Lung microvascular endothelial cell (primary cell): ENCODE data around the gene C2CD4D. TPM values are rescaled to one million over a fixed set of nuclear protein-coding genes. Genes with fewer than 3 reads are reported as not detected.
"Not testable (repeated sequence)": the region's sequence is repeated elsewhere in the genome, so short reads cannot be mapped to it uniquely, and the experiment has no call there.

Source experiments
- DNase-seq, 2 donors: peaks; one replicate each; pipeline versions ENCODE4 v3.0.0 to v3.0.0-alpha.2; 2010; ENCODE audit warnings: low read depth in 2 of 2
- total RNA-seq: library from RNA; depleted of rRNA; stranded (reverse); fragments of >200 nt; gene quantifications from 2 replicates; pipeline ENCODE4 v1.2.1, GENCODE V29; 2014

C2CD4D gene
- total RNA-seq, 1 donor from 2014 or later, result 0.20 TPM

GRCh38 chr1:151858886-151859665 lies 19.5 kb upstream of the C2CD4D start:
- DNase-seq, result no peak

- no peak for DNase-seq
Measured at GRCh38 chr1:151858030-151858746, 18.6 kb upstream of the C2CD4D start.

GRCh38 chr1:151855933-151856332 lies 16.3 kb upstream of the C2CD4D start:
- DNase-seq, result no peak

GRCh38 chr1:151855516-151855915 lies 15.9 kb upstream of the C2CD4D start:
- not testable (repeated sequence) for DNase-seq

- DNase-seq, result no peak
Measured at GRCh38 chr1:151854658-151855057, 15.0 kb upstream of the C2CD4D start.

GRCh38 chr1:151853411-151853943 lies 13.9 kb upstream of the C2CD4D start, which contains the start of gene THEM5:
THEM5 (minus strand) TSS chr1:151853712; CDS start chr1:151853565, 147 bp downstream.
- no peak for DNase-seq

- DNase-seq, result no peak
Measured at GRCh38 chr1:151852733-151853132, 13.1 kb upstream of the C2CD4D start.

GRCh38 chr1:151851886-151852285 lies 12.3 kb upstream of the C2CD4D start:
- DNase-seq, result no peak

GRCh38 chr1:151849871-151850270 lies 10.3 kb upstream of the C2CD4D start:
- DNase-seq, result no peak

GRCh38 chr1:151849126-151849525 lies 9.5 kb upstream of the C2CD4D start:
- DNase-seq, result no peak

GRCh38 chr1:151847867-151848596 lies 8.4 kb upstream of the C2CD4D start:
- peak; percentile 70 to 95 for DNase-seq

GRCh38 chr1:151846686-151847237 lies 7.1 kb upstream of the C2CD4D start:
- no peak for DNase-seq

- peak; percentile 35 to 67 for DNase-seq
Measured at GRCh38 chr1:151846062-151846568, 6.5 kb upstream of the C2CD4D start.

- no peak for DNase-seq
Measured at GRCh38 chr1:151843398-151843797, 3.8 kb upstream of the C2CD4D start.

- DNase-seq, result no peak
Measured at GRCh38 chr1:151841141-151841540, 1.5 kb upstream of the C2CD4D start.

GRCh38 chr1:151840421-151840820 lies 801 bp upstream of the C2CD4D start:
- DNase-seq, result no peak

GRCh38 chr1:151839082-151839412 lies 573 bp downstream of the C2CD4D start:
- no peak for DNase-seq

- DNase-seq, result no peak
Measured at GRCh38 chr1:151838222-151839081, 1.2 kb downstream of the C2CD4D start.

- DNase-seq, result no peak
Measured at GRCh38 chr1:151837884-151838221, 1.8 kb downstream of the C2CD4D start.

- no peak for DNase-seq
Measured at GRCh38 chr1:151837197-151837596, 2.4 kb downstream of the C2CD4D start.

- no peak for DNase-seq
Measured at GRCh38 chr1:151835596-151835995, 4.0 kb downstream of the C2CD4D start.
